H9 (cell line): ENCODE results near the gene PDE3A. TPM values are rescaled to one million over a fixed set of nuclear protein-coding genes. Genes with fewer than 3 reads are reported as not detected.

Experiments used
- DNase-seq: peaks from one replicate; pipeline ENCODE4 v3.0.0-alpha.2; 2017
- H2AFZ ChIP-seq: one replicate; pipeline ENCODE4 v1.6.1; 2013; ENCODE audit warnings: mild to moderate bottlenecking, low read length, control low read depth, moderate library complexity
- H2AK5ac ChIP-seq: 2 replicates; pipeline ENCODE4 v1.6.1; 2013; ENCODE audit warnings: low read length, control low read depth, mixed read lengths; ENCODE audit not compliant: insufficient read length
- H2BK120ac ChIP-seq: one replicate; pipeline ENCODE4 v1.6.1; 2013; ENCODE audit warnings: low read depth, mild to moderate bottlenecking, low read length, control low read depth, inconsistent platforms; ENCODE audit not compliant: poor library complexity, severe bottlenecking
- H2BK12ac ChIP-seq: 2 replicates; pipeline ENCODE4 v1.6.1; 2013; ENCODE audit warnings: low read length, control low read depth, mixed read lengths, low read depth; ENCODE audit not compliant: insufficient read length
- H2BK15ac ChIP-seq: 2 replicates; pipeline ENCODE4 v1.6.1; 2013; ENCODE audit warnings: low read depth, low read length, control low read depth
- H2BK20ac ChIP-seq: one replicate; pipeline ENCODE4 v1.6.1; 2013; ENCODE audit warnings: low read depth, mild to moderate bottlenecking, low read length, control low read depth, inconsistent platforms; ENCODE audit not compliant: poor library complexity, severe bottlenecking
- H2BK5ac ChIP-seq: 2 replicates; pipeline ENCODE4 v1.6.1; 2013; ENCODE audit warnings: low read length, control low read depth, mixed read lengths; ENCODE audit not compliant: insufficient read length
- H3K14ac ChIP-seq: 2 replicates; pipeline ENCODE4 v1.6.1; 2013; ENCODE audit warnings: low read length, control low read depth; ENCODE audit not compliant: insufficient read depth
- H3K18ac ChIP-seq: 2 replicates; pipeline ENCODE4 v1.6.1; 2013; ENCODE audit warnings: low read depth, mild to moderate bottlenecking, mixed read lengths, low read length, control low read depth; ENCODE audit not compliant: insufficient read length
- H3K23ac ChIP-seq: 2 replicates; pipeline ENCODE4 v1.6.1; 2013; ENCODE audit warnings: low read length, control low read depth, mixed read lengths, low read depth; ENCODE audit not compliant: insufficient read length
- H3K23me2 ChIP-seq: 2 replicates; pipeline ENCODE4 v1.6.1; 2013; ENCODE audit warnings: low read depth, mild to moderate bottlenecking, mixed read lengths, low read length, control low read depth; ENCODE audit not compliant: insufficient read length, poor library complexity, severe bottlenecking
- H3K27ac ChIP-seq: 2 replicates; pipeline ENCODE4 v1.5.1; 2013; ENCODE audit warnings: low read length, control low read depth, mixed read lengths, low read depth; ENCODE audit not compliant: insufficient read length
- H3K27me3 ChIP-seq: 2 replicates; pipeline ENCODE4 v1.6.1; 2013; ENCODE audit warnings: low read length, control low read depth, inconsistent platforms; ENCODE audit not compliant: insufficient read depth
- H3K4ac ChIP-seq: 2 replicates; pipeline ENCODE4 v1.6.1; 2013; ENCODE audit warnings: low read depth, mild to moderate bottlenecking, control low read depth, inconsistent platforms, low read length, moderate library complexity
- H3K4me1 ChIP-seq: 2 replicates; pipeline ENCODE4 v1.6.1; 2013; ENCODE audit warnings: low read length, control low read depth, inconsistent platforms; ENCODE audit not compliant: insufficient read depth
- H3K4me2 ChIP-seq: 2 replicates; pipeline ENCODE4 v1.6.1; 2013; ENCODE audit warnings: low read length, control low read depth, mixed read lengths; ENCODE audit not compliant: insufficient read length, insufficient read depth
- H3K56ac ChIP-seq: 2 replicates; pipeline ENCODE4 v1.6.1; 2013; ENCODE audit warnings: low read depth, mild to moderate bottlenecking, mixed read lengths, low read length, control low read depth; ENCODE audit not compliant: insufficient read length
- H3K79me1 ChIP-seq: 2 replicates; pipeline ENCODE4 v1.6.1; 2013; ENCODE audit warnings: low read depth, mild to moderate bottlenecking, moderate library complexity, low read length, control low read depth, inconsistent platforms; ENCODE audit not compliant: insufficient read depth, poor library complexity, severe bottlenecking
- H3K79me2 ChIP-seq: 2 replicates; pipeline ENCODE4 v1.6.1; 2013; ENCODE audit warnings: low read length, control low read depth, inconsistent platforms; ENCODE audit not compliant: insufficient read depth
- H3K9ac ChIP-seq: 2 replicates; pipeline ENCODE4 v1.6.1; 2013; ENCODE audit warnings: low read length, control low read depth, mixed read lengths; ENCODE audit not compliant: insufficient read length; ENCODE audit errors: extremely low read depth
- H3K9me3 ChIP-seq: one replicate; pipeline ENCODE4 v1.6.1; 2013; ENCODE audit warnings: low read depth, low read length, inconsistent platforms; ENCODE audit not compliant: control insufficient read depth
- H3T11ph ChIP-seq: one replicate; pipeline ENCODE4 v1.6.1; 2013; ENCODE audit warnings: mild to moderate bottlenecking, low read length, control low read depth, inconsistent platforms
- H4K20me1 ChIP-seq: one replicate; pipeline ENCODE4 v1.6.1; 2013; ENCODE audit not compliant: control insufficient read depth, insufficient read length, insufficient read depth
- H4K5ac ChIP-seq: 2 replicates; pipeline ENCODE4 v1.6.1; 2013; ENCODE audit warnings: low read depth, mild to moderate bottlenecking, mixed read lengths, low read length, control low read depth; ENCODE audit not compliant: insufficient read length
- H4K8ac ChIP-seq: replicated peaks from 2 replicates; pipeline ENCODE4 v1.6.1; 2013; ENCODE audit warnings: low read length, control low read depth, mixed read lengths, low read depth; ENCODE audit not compliant: insufficient read length
- H4K91ac ChIP-seq: 2 replicates; pipeline ENCODE4 v1.6.1; 2013; ENCODE audit warnings: low read depth, mild to moderate bottlenecking, moderate library complexity, mixed read lengths, low read length, control low read depth; ENCODE audit not compliant: insufficient read length
- H3K27ac Mint-ChIP-seq, 3 experiments: 2 replicates in 2 of 3; 3 replicates in 1 of 3; pipeline ENCODE4 v1.8.0; 2020 to 2021; ENCODE audit warnings: mixed read lengths in 3 of 3, mild to moderate bottlenecking in 1 of 3, moderate library complexity in 1 of 3
- H3K27me3 Mint-ChIP-seq: 2 replicates; pipeline ENCODE4 v1.8.0; 2021; ENCODE audit warnings: low read depth, mild to moderate bottlenecking, moderate library complexity, mixed read lengths
- H3K36me3 Mint-ChIP-seq, 3 experiments: 2 replicates in 2 of 3; 3 replicates in 1 of 3; pipeline ENCODE4 v1.8.0; 2020 to 2021; ENCODE audit warnings: low read depth in 3 of 3, mixed read lengths in 3 of 3; ENCODE audit not compliant: insufficient read depth in 1 of 3
- H3K4me1 Mint-ChIP-seq, 2 experiments: 2 replicates each; pipeline ENCODE4 v1.8.0; 2020; ENCODE audit warnings: mixed read lengths in 2 of 2
- H3K4me3 Mint-ChIP-seq, 2 experiments: 2 replicates in 1 of 2; 3 replicates in 1 of 2; pipeline ENCODE4 v1.8.0; 2020 to 2021; ENCODE audit warnings: mild to moderate bottlenecking in 2 of 2, mixed read lengths in 2 of 2, moderate library complexity in 1 of 2
- H3K9me3 Mint-ChIP-seq, 2 experiments: 2 replicates in 1 of 2; 3 replicates in 1 of 2; pipeline ENCODE4 v1.8.0; 2020; ENCODE audit warnings: mild to moderate bottlenecking in 2 of 2, mixed read lengths in 2 of 2, moderate library complexity in 1 of 2
- WGBS: extraction: QIAGEN DNeasy Blood & Tissue Kit; methylation state at CpG from one replicate; pipeline ENCODE4 v1.1.7; 2013; ENCODE audit warnings: missing lambda C conversion rate, low lambda C conversion rate, mixed read lengths; ENCODE audit not compliant: insufficient read length; ENCODE audit errors: extremely low coverage; 5-methylcytosine and 5-hydroxymethylcytosine counted together
- total RNA-seq: library from RNA; stranded (reverse); gene quantifications from 2 replicates; pipeline ENCODE4 v1.2.1, GENCODE V29; 2021
- TF ChIP-seq, protein P1 (sequence below): fragments of 200-600 bp; sonication (generic); conservative IDR thresholded peaks from 3 replicates; pipeline ENCODE4 v1.8.0; 2021; ENCODE audit warnings: antibody characterized with exemption, mild to moderate bottlenecking

PDE3A gene
- total RNA-seq, 1 experiment from 2014 or later = 3.0 TPM

DNA sequence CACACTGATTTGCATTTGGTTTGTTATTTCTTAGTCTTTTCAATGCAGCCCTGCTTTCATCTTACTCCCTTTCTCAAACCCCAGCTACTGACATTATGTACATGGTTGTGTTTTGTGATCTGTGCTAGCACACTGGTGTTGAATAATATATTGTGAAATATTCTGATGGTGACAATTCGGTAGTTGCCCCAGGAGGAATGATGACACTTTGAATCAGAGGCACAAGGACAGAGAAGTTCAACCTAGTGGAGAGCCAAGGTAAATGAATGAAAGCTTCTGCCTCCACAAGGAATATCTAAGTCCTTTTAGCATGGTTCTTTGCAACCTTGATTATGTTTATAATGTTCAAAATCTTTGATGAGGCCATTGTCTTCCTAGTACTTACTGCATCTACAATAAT lies 159.9 kb downstream of the PDE3A start:
- no peaks in the 10 kb centered on the region for H3K9me3 ChIP-seq
- H3K23ac ChIP-seq = no peak overlapping the region
- no peak overlapping the region for H3K14ac ChIP-seq
- H2BK5ac ChIP-seq = no peak overlapping the region
- H3K4me1 Mint-ChIP-seq = peaks cover 16 to 28% of the 10 kb centered on the region in 2 experiments
- no peak overlapping the region for H4K91ac ChIP-seq
- DNase-seq = no peak
- H2BK120ac ChIP-seq = no peak overlapping the region
- H3K4ac ChIP-seq = no peak overlapping the region
- no peak overlapping the region for H4K8ac ChIP-seq
- H2BK20ac ChIP-seq = no peak overlapping the region
- no peaks in the 10 kb centered on the region for H3K27me3 ChIP-seq
- no peak overlapping the region for H3K56ac ChIP-seq
- no peaks in the 10 kb centered on the region for H3K27me3 Mint-ChIP-seq
- no peaks in the 10 kb centered on the region for H3K9me3 Mint-ChIP-seq
- no peak overlapping the region for H4K5ac ChIP-seq
- no peak overlapping the region for H3K4me2 ChIP-seq
- TF ChIP-seq, protein P1, sequence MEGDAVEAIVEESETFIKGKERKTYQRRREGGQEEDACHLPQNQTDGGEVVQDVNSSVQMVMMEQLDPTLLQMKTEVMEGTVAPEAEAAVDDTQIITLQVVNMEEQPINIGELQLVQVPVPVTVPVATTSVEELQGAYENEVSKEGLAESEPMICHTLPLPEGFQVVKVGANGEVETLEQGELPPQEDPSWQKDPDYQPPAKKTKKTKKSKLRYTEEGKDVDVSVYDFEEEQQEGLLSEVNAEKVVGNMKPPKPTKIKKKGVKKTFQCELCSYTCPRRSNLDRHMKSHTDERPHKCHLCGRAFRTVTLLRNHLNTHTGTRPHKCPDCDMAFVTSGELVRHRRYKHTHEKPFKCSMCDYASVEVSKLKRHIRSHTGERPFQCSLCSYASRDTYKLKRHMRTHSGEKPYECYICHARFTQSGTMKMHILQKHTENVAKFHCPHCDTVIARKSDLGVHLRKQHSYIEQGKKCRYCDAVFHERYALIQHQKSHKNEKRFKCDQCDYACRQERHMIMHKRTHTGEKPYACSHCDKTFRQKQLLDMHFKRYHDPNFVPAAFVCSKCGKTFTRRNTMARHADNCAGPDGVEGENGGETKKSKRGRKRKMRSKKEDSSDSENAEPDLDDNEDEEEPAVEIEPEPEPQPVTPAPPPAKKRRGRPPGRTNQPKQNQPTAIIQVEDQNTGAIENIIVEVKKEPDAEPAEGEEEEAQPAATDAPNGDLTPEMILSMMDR = peak; percentile 41
- peaks cover 2% of the 10 kb centered on the region; the same call in 1 of the 2 replicates for H3K4me1 ChIP-seq
- no peak overlapping the region for H3K27ac Mint-ChIP-seq
- H3K9ac ChIP-seq = no peak overlapping the region
- no CpG with 5 or more reads among the region's 1 CpG for WGBS
- H3K79me2 ChIP-seq = no peaks in the 10 kb centered on the region
- no peak overlapping the region for H3K4me3 Mint-ChIP-seq
- no peak overlapping the region for H3K27ac ChIP-seq
- H3K23me2 ChIP-seq = no peaks in the 10 kb centered on the region
- H2BK15ac ChIP-seq = no peak overlapping the region
- H3T11ph ChIP-seq = no peak overlapping the region
- H2BK12ac ChIP-seq = no peak overlapping the region
- H2AK5ac ChIP-seq = no peak overlapping the region
- no peaks in the 10 kb centered on the region for H3K36me3 Mint-ChIP-seq
- no peaks in the 10 kb centered on the region for H3K79me1 ChIP-seq
- H4K20me1 ChIP-seq = no peaks in the 10 kb centered on the region
- H2AFZ ChIP-seq = no peak overlapping the region
- no peak overlapping the region for H3K18ac ChIP-seq
